ENCODE measurements around the gene DZIP1. TPM values are rescaled to one million over a fixed set of nuclear protein-coding genes. Genes with fewer than 3 reads are reported as not detected.

The DZIP1 gene
- total and polyA plus RNA-seq, 9 donors = 23.3 to 40.6 (median 30.5) TPM

DNA sequence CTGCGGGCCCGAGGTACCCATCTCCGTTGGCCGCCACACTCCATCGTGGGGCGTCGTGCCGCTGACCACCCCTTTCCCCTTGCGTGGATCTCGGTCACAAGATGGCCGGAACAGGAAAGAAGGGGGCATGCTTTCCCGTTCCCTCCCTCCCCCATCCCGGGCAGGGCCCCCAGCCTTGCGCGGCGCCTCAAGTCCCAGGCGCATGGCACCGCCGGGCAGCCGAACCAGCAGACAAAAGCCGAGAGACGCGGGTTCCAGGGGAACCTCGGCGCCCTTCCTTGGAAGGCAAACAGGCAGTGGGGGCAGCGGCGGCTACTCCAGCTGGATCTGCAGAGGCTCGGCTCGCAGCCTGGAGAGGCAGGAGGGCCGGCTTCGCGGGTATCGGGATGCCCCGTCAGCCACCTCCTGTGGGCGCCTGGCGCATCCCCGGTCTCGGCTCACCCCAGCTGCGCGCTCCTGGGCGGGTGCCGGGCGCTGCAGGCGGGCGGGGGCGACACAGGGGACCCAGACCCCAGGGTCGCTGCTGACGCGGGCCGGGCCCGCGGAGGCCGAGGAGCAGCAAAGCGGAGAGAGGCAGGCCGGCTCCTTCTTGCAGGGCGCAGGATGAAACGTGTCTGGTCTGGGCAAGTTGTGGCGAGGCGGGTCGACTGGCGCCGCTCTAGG is 439 bp downstream of the DZIP1 start:
- peak overlapping the region; percentile 89 for H3K27ac ChIP-seq (ENCODE audit: low read length)
- under 1% methylated on average over 59 of the region's 62 CpGs for WGBS (ENCODE audit: insufficient coverage)
- H3K36me3 ChIP-seq (ENCODE audit: control insufficient read depth, insufficient read depth, low read length) = peaks cover 8% of the 10 kb centered on the region
- peaks cover 18% of the 10 kb centered on the region for H3K4me1 ChIP-seq (ENCODE audit: control insufficient read depth, insufficient read depth, low read length)
- DNase-seq = peak; percentile 70
- peak overlapping the region; percentile 66 for H3K4me3 ChIP-seq (ENCODE audit: low read length)
- peaks cover 7% of the 10 kb centered on the region for H3K27me3 ChIP-seq (ENCODE audit: control insufficient read depth, insufficient read depth, low read length)
- H3K9me3 ChIP-seq (replicated peaks; ENCODE audit: control insufficient read depth, low read depth, low read length) = no peaks in the 10 kb centered on the region

DNA sequence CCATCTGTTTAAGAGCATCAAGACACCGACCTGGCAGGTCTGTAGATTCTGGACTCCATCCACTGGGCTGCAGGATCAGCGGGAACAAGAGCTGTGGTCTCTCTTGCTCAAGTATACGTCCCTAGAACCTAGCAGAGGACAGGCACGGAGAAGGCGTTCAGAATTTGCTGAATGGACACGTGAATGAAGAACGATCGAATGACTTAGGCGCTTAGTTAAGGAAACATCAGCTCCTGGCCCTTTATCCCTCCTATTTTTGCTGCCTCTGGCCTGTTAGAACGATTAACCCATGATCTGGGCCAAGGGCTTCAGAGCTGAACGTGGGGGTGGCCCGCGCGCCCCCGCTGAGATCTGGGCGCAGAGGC is 953 bp downstream of the DZIP1 start:
- H3K9me3 ChIP-seq (replicated peaks; ENCODE audit: control insufficient read depth, low read depth, low read length) = no peaks in the 10 kb centered on the region
- 3% methylated on average over 15 of the region's 16 CpGs for WGBS (ENCODE audit: insufficient coverage)
- H3K27me3 ChIP-seq (ENCODE audit: control insufficient read depth, insufficient read depth, low read length) = peaks cover 7% of the 10 kb centered on the region
- DNase-seq = peak; percentile 70
- H3K36me3 ChIP-seq (ENCODE audit: control insufficient read depth, insufficient read depth, low read length) = peaks cover 8% of the 10 kb centered on the region
- H3K4me1 ChIP-seq (ENCODE audit: control insufficient read depth, insufficient read depth, low read length) = peaks cover 18% of the 10 kb centered on the region
- peak overlapping the region; percentile 89 for H3K27ac ChIP-seq (ENCODE audit: low read length)
- H3K4me3 ChIP-seq (ENCODE audit: low read length) = peak overlapping the region; percentile 66

DNA sequence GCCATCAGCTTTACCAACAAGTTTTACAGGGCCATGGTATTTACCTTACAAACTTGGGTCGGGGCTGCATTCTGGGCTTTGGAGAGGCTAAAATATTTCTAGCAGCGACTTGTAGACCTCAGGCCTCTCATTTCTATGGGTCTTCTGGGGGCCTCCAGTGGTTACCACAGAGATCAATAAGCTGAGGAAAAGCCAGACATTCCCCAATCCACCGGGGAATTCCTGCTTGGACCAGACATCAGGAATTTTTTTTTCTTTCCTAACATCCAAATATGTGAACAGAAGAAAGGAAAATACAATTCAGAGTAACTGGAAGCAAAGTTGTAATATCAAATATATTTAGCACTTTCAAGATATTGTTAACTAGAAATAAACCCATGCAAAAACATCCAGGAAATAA is 1.5 kb downstream of the DZIP1 start:
- Histone ChIP-seq H3K4me3 (ENCODE audit: low read length) (peak overlapping the region; percentile 66), H3K36me3 (ENCODE audit: control insufficient read depth, insufficient read depth, low read length) (peaks cover 8% of the 10 kb centered on the region), H3K27ac (ENCODE audit: low read length) (peak overlapping the region; percentile 89), H3K9me3 (replicated peaks; ENCODE audit: control insufficient read depth, low read depth, low read length) (no peaks in the 10 kb centered on the region), H3K4me1 (ENCODE audit: control insufficient read depth, insufficient read depth, low read length) (peaks cover 18% of the 10 kb centered on the region), H3K27me3 (ENCODE audit: control insufficient read depth, insufficient read depth, low read length) (peaks cover 7% of the 10 kb centered on the region)
- 35% methylated on average over 2 of the region's 3 CpGs for WGBS (ENCODE audit: insufficient coverage)
- no peak for DNase-seq

DNA sequence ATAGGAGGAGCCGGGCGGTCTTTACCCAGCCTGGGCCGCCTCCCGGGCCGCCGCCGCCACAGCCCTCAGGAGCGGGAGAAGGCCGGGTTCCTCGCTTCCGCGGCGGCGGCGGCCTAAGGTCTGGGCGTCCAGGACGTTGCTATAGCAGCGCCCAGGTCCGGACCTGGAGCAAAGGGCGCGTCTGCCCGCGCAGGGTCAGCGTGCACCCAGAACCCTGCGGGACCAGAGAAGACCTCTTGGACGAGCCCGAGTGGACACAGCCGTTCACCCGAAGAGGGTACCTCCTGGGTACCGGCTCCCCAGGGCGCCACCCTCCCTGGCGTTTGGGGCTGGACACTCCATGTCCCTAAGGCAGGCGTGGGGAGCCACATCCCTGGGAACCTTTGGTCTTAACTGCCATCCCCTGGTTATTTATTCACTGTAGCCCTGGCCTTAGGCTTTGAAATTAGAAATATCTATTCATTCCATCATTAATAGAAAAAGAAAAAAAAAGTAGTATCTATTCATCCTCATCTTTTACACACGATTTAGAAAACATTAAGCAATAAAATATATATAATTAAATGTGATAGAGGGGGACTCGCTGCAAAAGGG is 2.4 kb downstream of the DZIP1 start:
- no peak overlapping the region for H3K27ac ChIP-seq (ENCODE audit: low read length)
- no peaks in the 10 kb centered on the region for H3K9me3 ChIP-seq (replicated peaks; ENCODE audit: control insufficient read depth, low read depth, low read length)
- peak; percentile 60 for DNase-seq
- H3K4me1 ChIP-seq (ENCODE audit: control insufficient read depth, insufficient read depth, low read length) = peaks cover 18% of the 10 kb centered on the region
- 4% methylated on average over 33 of the region's 35 CpGs for WGBS (ENCODE audit: insufficient coverage)
- peak overlapping the region; percentile 46 for H3K4me3 ChIP-seq (ENCODE audit: low read length)
- H3K27me3 ChIP-seq (ENCODE audit: control insufficient read depth, insufficient read depth, low read length) = peaks cover 7% of the 10 kb centered on the region
- peaks cover 8% of the 10 kb centered on the region for H3K36me3 ChIP-seq (ENCODE audit: control insufficient read depth, insufficient read depth, low read length)

DNA sequence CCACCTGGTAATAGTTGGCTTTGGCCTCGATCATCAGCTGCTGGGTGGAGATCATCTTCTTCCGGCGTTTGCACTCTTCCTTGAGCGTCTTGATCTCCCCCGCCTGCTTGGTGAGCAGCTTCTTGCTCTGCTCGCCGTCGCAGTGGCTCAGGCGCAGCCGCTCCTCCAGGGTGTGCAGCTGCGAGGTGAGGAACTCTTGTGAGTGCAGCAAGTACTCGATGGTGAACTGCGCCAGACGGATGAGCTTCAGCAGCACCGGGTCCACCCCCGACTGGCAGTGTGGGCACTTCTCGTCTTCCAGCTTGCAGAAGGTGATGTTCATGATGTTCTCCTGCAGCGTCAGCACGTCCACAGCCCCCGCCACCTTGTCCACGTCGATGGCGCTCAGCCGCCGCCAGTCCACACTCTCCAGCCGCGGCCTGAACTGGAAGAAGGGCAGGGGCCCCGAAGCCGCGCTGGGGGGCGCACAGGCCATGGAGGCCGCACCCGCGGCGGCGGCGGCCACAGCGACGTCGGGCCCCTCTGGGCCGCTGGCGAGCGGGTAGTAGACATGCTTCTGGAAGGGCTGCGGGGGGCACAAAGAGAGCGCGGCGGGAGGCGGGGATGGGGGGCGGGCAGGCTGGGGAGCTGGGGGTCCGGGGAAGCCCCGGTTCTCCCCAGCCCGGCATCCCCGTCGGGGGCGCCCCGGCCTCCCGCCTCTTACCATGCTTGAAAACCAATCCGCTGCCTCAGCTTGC is 3.0 kb downstream of the DZIP1 start:
- Histone ChIP-seq H3K27me3 (ENCODE audit: control insufficient read depth, insufficient read depth, low read length) (peaks cover 7% of the 10 kb centered on the region), H3K4me1 (ENCODE audit: control insufficient read depth, insufficient read depth, low read length) (peaks cover 18% of the 10 kb centered on the region), H3K27ac (ENCODE audit: low read length) (no peak overlapping the region), H3K4me3 (ENCODE audit: low read length) (peak overlapping the region; percentile 46), H3K9me3 (replicated peaks; ENCODE audit: control insufficient read depth, low read depth, low read length) (no peaks in the 10 kb centered on the region), H3K36me3 (ENCODE audit: control insufficient read depth, insufficient read depth, low read length) (peaks cover 10% of the 10 kb centered on the region)
- DNase-seq = peak; percentile 53
- 8% methylated on average over 55 of the region's 58 CpGs for WGBS (ENCODE audit: insufficient coverage)

DNA sequence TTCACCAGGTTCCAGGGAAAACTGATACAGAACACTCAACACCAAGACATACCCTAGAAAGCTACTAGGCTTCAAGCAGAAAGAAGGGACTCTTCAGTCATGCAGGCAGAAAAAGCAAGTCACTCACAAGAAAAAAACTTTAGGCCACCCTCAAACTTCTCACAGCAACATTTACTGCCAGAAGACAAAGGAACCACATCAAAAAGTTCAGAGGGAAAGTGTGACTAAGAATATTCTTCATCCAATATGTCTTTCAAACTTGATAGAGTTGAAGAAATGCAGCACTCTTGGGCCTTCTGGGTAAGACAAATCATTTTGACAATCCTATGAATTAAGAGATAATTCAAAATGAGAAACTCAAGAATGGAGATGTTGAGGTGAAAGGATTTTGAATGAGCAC is 7.7 kb downstream of the DZIP1 start:
- Histone ChIP-seq H3K27me3 (ENCODE audit: control insufficient read depth, insufficient read depth, low read length) (peaks cover 3% of the 10 kb centered on the region), H3K4me3 (ENCODE audit: low read length) (no peak overlapping the region), H3K36me3 (ENCODE audit: control insufficient read depth, insufficient read depth, low read length) (peaks cover 36% of the 10 kb centered on the region), H3K9me3 (replicated peaks; ENCODE audit: control insufficient read depth, low read depth, low read length) (no peaks in the 10 kb centered on the region), H3K27ac (ENCODE audit: low read length) (no peak overlapping the region), H3K4me1 (ENCODE audit: control insufficient read depth, insufficient read depth, low read length) (peaks cover 6% of the 10 kb centered on the region)
- no peak for DNase-seq

DNA sequence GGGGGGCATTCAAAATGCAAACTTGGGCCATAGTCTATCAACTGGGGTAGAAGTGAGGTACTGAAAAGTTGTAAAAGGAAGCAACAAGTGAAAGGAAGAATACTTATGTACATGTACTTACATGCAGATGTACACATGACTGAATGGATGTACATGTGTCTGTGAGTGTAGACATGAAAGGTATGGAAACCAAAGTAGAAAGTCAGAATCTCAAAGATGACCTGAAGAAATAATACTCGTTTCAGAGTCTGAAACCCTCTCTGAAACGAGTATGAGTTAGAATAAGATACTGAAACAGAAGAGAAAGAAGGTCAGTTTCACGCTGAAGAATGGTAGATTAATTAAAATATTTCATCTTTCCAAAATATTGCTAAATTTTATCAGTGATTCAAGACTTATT is 13.9 kb downstream of the DZIP1 start:
- Histone ChIP-seq H3K9me3 (replicated peaks; ENCODE audit: control insufficient read depth, low read depth, low read length) (peaks cover 3% of the 10 kb centered on the region), H3K4me3 (ENCODE audit: low read length) (no peak overlapping the region), H3K4me1 (ENCODE audit: control insufficient read depth, insufficient read depth, low read length) (no peaks in the 10 kb centered on the region), H3K27ac (ENCODE audit: low read length) (no peak overlapping the region), H3K36me3 (ENCODE audit: control insufficient read depth, insufficient read depth, low read length) (peaks cover 57% of the 10 kb centered on the region), H3K27me3 (ENCODE audit: control insufficient read depth, insufficient read depth, low read length) (no peaks in the 10 kb centered on the region)
- no peak for DNase-seq
- WGBS (ENCODE audit: insufficient coverage) = no CpG with 5 or more reads among the region's 3 CpGs

DNA sequence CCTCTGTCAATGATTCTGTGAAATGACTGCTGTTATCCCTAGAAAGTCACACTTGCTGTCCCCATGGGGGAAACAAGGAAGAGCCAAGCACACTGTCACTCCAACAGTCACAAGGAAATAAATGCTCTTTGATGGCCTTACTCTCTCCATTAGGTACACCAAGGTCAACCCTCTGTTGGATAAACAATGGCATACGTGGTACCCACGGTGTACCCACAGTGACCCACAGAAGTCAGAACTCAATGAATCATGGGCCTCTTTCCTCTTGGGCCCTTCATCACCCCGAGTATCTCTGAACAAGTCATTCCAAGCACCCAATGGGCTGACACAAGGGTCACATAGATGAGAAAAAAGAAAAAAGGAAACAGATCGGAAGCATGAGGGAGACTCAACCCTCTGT is 15.4 kb downstream of the DZIP1 start:
- Histone ChIP-seq H3K27ac (ENCODE audit: low read length) (no peak overlapping the region), H3K27me3 (ENCODE audit: control insufficient read depth, insufficient read depth, low read length) (no peaks in the 10 kb centered on the region), H3K9me3 (replicated peaks; ENCODE audit: control insufficient read depth, low read depth, low read length) (peaks cover 3% of the 10 kb centered on the region), H3K4me3 (ENCODE audit: low read length) (no peak overlapping the region), H3K36me3 (ENCODE audit: control insufficient read depth, insufficient read depth, low read length) (peaks cover 56% of the 10 kb centered on the region), H3K4me1 (ENCODE audit: control insufficient read depth, insufficient read depth, low read length) (no peaks in the 10 kb centered on the region)
- DNase-seq = no peak
- WGBS (ENCODE audit: insufficient coverage) = 67% methylated on average over 3 of the region's 4 CpGs

DNA sequence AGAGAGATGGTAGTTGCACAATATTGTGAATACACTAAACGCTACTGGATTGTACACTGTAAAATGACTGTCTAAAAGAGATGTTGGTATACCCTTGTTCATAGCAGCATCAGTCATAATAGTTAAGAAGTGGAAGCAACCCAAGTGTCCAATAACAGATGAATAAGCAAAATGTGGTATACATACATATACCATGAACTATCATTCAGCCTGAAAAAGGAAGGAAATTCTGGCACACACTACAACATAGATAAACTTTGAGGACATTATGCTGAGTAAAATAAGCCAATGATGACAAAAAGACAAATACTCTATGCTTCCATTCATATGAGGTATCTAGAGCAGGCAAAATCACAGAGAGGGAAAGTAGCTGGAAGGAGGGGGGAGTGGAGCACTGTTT is 16.0 kb downstream of the DZIP1 start:
- H3K27ac ChIP-seq (ENCODE audit: low read length) = no peak overlapping the region
- no CpG with 5 or more reads among the region's 1 CpG for WGBS (ENCODE audit: insufficient coverage)
- no peaks in the 10 kb centered on the region for H3K4me1 ChIP-seq (ENCODE audit: control insufficient read depth, insufficient read depth, low read length)
- H3K27me3 ChIP-seq (ENCODE audit: control insufficient read depth, insufficient read depth, low read length) = no peaks in the 10 kb centered on the region
- H3K4me3 ChIP-seq (ENCODE audit: low read length) = no peak overlapping the region
- H3K36me3 ChIP-seq (ENCODE audit: control insufficient read depth, insufficient read depth, low read length) = peaks cover 55% of the 10 kb centered on the region
- DNase-seq = no peak
- peaks cover 3% of the 10 kb centered on the region for H3K9me3 ChIP-seq (replicated peaks; ENCODE audit: control insufficient read depth, low read depth, low read length)

DNA sequence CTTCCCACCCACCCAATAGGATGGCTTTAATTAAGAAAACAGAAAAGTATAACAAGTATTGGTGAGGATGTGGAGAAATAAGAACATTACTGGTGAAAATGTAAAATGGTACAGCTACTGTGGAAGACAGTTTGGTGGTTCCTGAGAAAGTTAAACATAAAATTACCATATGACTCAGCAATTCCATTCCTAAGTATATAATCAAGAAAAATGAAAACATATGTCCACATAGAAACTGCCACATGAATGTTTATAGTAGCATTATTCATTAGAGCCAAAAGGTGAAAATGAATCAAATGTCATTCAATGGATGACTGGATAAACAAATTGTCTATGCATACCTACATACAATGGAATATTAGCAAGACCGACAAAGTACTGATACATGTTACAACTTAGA is 16.9 kb downstream of the DZIP1 start:
- 100% methylated on average over 1 of the region's 1 CpG for WGBS (ENCODE audit: insufficient coverage)
- H3K27me3 ChIP-seq (ENCODE audit: control insufficient read depth, insufficient read depth, low read length) = no peaks in the 10 kb centered on the region
- no peak for DNase-seq
- H3K36me3 ChIP-seq (ENCODE audit: control insufficient read depth, insufficient read depth, low read length) = peaks cover 54% of the 10 kb centered on the region
- peaks cover 3% of the 10 kb centered on the region for H3K9me3 ChIP-seq (replicated peaks; ENCODE audit: control insufficient read depth, low read depth, low read length)
- H3K4me1 ChIP-seq (ENCODE audit: control insufficient read depth, insufficient read depth, low read length) = no peaks in the 10 kb centered on the region
- H3K27ac ChIP-seq (ENCODE audit: low read length) = no peak overlapping the region
- no peak overlapping the region for H3K4me3 ChIP-seq (ENCODE audit: low read length)

Measured in muscle of leg (tissue), 11 donors.